Upper lobe of left lung (tissue), 4 donors: ENCODE measurements around the gene TROAP.

ENCODE experiments used
- CTCF ChIP-seq, 6 experiments: fragments of 450-650 bp in 4 of 6; fragments of 200-600 bp in 2 of 6; sonication (generic) in 2 of 6; IDR thresholded peaks; one replicate each; pipeline ENCODE4 v1.5.1; 2016 to 2019; ENCODE audit warnings: antibody characterized with exemption in 6 of 6
- EP300 ChIP-seq, 4 donors: sonication (generic); formaldehyde crosslinking; IDR thresholded peaks; one replicate each; pipeline ENCODE4 v1.5.1; 2017; ENCODE audit warnings: antibody characterized with exemption in 4 of 4, control low read depth in 2 of 4
- POLR2A ChIP-seq, 4 donors: fragments of 450-650 bp; IDR thresholded peaks; one replicate each; pipeline ENCODE4 v1.5.1; 2016 to 2017; ENCODE audit warnings: antibody characterized with exemption in 4 of 4, mild to moderate bottlenecking in 2 of 4
- POLR2AphosphoS5 ChIP-seq, 2 donors: sonication (generic); formaldehyde crosslinking; IDR thresholded peaks; one replicate each; pipeline ENCODE4 v1.5.1; 2017; ENCODE audit warnings: antibody characterized with exemption in 2 of 2

GRCh38 chr12:49332441-49332861 is 9.4 kb downstream of the TROAP start:
- TF ChIP-seq POLR2A (IDR thresholded peaks at IDR 0.05), result no peak
- no peak for TF ChIP-seq CTCF (IDR thresholded peaks at IDR 0.05)
- TF ChIP-seq POLR2AphosphoS5 (IDR thresholded peaks at IDR 0.05), result no peak
- no peak for TF ChIP-seq EP300 (IDR thresholded peaks at IDR 0.05)
